K562 (cell line): ENCODE results near the gene EML6. TPM values are rescaled to one million over a fixed set of nuclear protein-coding genes. Genes with fewer than 3 reads are reported as not detected.

Source experiments
- CBFB ChIP-seq: sonication (generic); formaldehyde crosslinking; IDR thresholded peaks from 2 replicates; pipeline ENCODE4 v1.4.0; 2020; ENCODE audit warnings: mild to moderate bottlenecking, missing genetic modification reagents
- CC2D1A ChIP-seq: fragments of 450-650 bp; IDR thresholded peaks from 2 replicates; pipeline ENCODE4 v1.6.1; 2017; ENCODE audit warnings: mild to moderate bottlenecking
- CREB1 ChIP-seq, 2 experiments: sonication (generic) in 1 of 2; formaldehyde crosslinking in 1 of 2; IDR thresholded peaks; 2 replicates each; pipeline versions ENCODE4 v1.6.1 to v1.8.0; 2012 to 2022; ENCODE audit warnings: inconsistent platforms in 1 of 2, mild to moderate bottlenecking in 1 of 2, missing genetic modification reagents in 1 of 2, moderate library complexity in 1 of 2
- GABPA ChIP-seq: fragments of 200-800 bp; sonication (Bioruptor generic); conservative IDR thresholded peaks from 2 replicates; pipeline ENCODE4 v1.6.1; 2016; ENCODE audit warnings: low read depth, missing genetic modification characterization, missing compliant biosample characterization
- GTF2E2 ChIP-seq: fragments of 200-800 bp; sonication (Bioruptor generic); IDR thresholded peaks from 2 replicates; pipeline ENCODE4 v1.6.1; 2016; ENCODE audit warnings: missing genetic modification characterization, missing compliant biosample characterization
- MCM3 ChIP-seq: fragments of 450-650 bp; IDR thresholded peaks from 2 replicates; pipeline ENCODE4 v1.6.1; 2016
- NONO ChIP-seq, 2 experiments: fragments of 200-400 bp in 1 of 2; fragments of 450-650 bp in 1 of 2; formaldehyde crosslinking in 1 of 2; IDR thresholded peaks; 2 replicates each; pipeline ENCODE4 v1.6.1; 2017; ENCODE audit warnings: low read depth in 2 of 2, mild to moderate bottlenecking in 2 of 2, moderate library complexity in 2 of 2, low read length in 1 of 2
- NRF1 ChIP-seq, 2 experiments: fragments of 450-650 bp; IDR thresholded peaks in 1 of 2; conservative IDR thresholded peaks in 1 of 2; 2 replicates each; pipeline ENCODE4 v1.6.1; 2014; ENCODE audit warnings: mild to moderate bottlenecking in 2 of 2
- ZKSCAN3 ChIP-seq: fragments of 250-450 bp; sonication (Bioruptor Pico); IDR thresholded peaks from 2 replicates; pipeline ENCODE4 v1.4.0; 2020
- ZNF12 ChIP-seq: sonication (generic); formaldehyde crosslinking; IDR thresholded peaks from 2 replicates; pipeline ENCODE4 v1.4.0; 2020; ENCODE audit warnings: mild to moderate bottlenecking, missing genetic modification reagents
- ZNF589 ChIP-seq: fragments of 200-800 bp; sonication (Bioruptor generic); IDR thresholded peaks from 2 replicates; pipeline ENCODE4 v1.6.1; 2016; ENCODE audit warnings: low read depth, missing genetic modification characterization, missing compliant biosample characterization
- polyA plus RNA-seq, 8 experiments: library from polyadenylated mRNA; depleted of rRNA in 4 of 8; stranded (reverse) in 5 of 8; unstranded in 3 of 8; fragments of >200 nt; fragmentation: Nextera tagmentation in 2 of 8; fragmentation: Illumina TruSeq in 1 of 8; extraction: Ambion mirVana in 2 of 8; extraction: Trizol in 1 of 8; gene quantifications; 2 replicates each; pipeline versions ENCODE4 v1.2.1 to v1.2.3, GENCODE V29; 2011 to 2014; ENCODE audit warnings: inconsistent platforms in 1 of 8, missing spikeins in 1 of 8
- total RNA-seq, 7 experiments: library from RNA; depleted of rRNA in 6 of 7; stranded (reverse); fragments of >200 nt in 6 of 7; fragmentation: Illumina TruSeq in 2 of 7; extraction: Trizol in 2 of 7; gene quantifications; 2 replicates each; pipeline versions ENCODE4 v1.2.1 to v1.2.3, GENCODE V29; 2011 to 2021; ENCODE audit warnings: low replicate concordance in 1 of 7
- TF ChIP-seq, protein P1 (sequence below): fragments of 450-650 bp; formaldehyde crosslinking; IDR thresholded peaks from 2 replicates; pipeline ENCODE4 v1.4.0; 2020; ENCODE audit warnings: mild to moderate bottlenecking, moderate library complexity
- TF ChIP-seq, protein P2 (sequence below): sonication (generic); formaldehyde crosslinking; IDR thresholded peaks from 2 replicates; pipeline ENCODE4 v1.5.0; 2020; ENCODE audit warnings: missing genetic modification reagents
- TF ChIP-seq, protein P3 (sequence below): fragments of 250-450 bp; sonication (Bioruptor Pico); IDR thresholded peaks from 2 replicates; pipeline ENCODE4 v1.5.0; 2021; ENCODE audit warnings: mild to moderate bottlenecking, moderate library complexity
- TF ChIP-seq, protein P4 (sequence below): fragments of 250-450 bp; sonication (Bioruptor Pico); IDR thresholded peaks from 2 replicates; pipeline ENCODE4 v1.4.0; 2020

EML6 gene
- total and polyA plus RNA-seq, 9 of the 15 experiments (the other 6 are each of a cell fraction or from before 2014, with no cell fraction given), result 0.07 to 0.56 (median 0.25) TPM

DNA sequence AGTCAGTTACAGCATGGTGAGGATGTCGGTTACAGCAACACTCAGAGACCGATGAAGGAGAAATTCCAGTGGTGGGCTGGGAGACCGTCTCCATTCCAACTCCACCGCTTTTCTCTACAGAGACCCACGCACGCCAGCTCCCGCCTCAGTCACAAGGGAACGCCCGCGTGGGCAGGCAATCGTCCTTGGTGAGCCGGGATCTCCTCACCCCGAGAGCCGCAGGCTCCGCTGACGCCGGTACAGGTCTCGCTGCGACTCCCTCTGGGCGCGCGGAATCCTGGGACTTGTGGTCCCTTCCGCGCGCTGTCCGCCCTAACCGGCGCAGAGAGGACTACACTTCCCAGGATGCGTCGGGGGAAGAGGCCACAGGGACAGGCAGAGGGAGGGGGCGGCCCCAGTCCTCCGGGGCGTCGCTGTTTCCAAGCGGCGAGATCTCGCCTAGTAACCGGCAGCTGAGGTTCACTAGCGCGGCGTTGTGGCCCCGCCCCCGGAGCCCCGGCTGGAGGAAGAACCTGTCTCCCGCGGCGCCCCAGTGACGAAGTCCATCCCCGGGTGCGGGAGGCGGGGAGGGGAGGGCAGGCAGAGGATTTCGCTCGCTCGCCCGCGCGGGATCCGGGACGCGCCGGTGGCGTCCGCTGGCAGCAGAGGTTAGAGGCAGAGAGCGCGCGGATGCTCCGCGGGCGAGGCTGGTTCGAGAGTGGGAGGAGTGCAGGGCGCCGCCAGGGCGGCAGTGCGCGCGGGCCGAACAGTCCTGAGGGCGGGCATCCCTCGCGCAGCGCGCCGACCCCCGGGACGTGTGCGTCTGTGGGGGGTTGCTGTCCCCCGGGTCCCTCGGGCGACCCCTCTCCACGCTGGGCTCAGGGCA, at the start of gene EML6 (continued):
- TF ChIP-seq, protein P1, sequence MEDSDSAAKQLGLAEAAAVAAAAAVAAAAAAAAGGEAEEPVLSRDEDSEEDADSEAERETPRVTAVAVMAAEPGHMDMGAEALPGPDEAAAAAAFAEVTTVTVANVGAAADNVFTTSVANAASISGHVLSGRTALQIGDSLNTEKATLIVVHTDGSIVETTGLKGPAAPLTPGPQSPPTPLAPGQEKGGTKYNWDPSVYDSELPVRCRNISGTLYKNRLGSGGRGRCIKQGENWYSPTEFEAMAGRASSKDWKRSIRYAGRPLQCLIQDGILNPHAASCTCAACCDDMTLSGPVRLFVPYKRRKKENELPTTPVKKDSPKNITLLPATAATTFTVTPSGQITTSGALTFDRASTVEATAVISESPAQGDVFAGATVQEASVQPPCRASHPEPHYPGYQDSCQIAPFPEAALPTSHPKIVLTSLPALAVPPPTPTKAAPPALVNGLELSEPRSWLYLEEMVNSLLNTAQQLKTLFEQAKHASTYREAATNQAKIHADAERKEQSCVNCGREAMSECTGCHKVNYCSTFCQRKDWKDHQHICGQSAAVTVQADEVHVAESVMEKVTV (CRISPR knock-in tag), result no peak
- TF ChIP-seq NONO (IDR thresholded peaks at IDR 0.05; ENCODE audit: low read depth in 2 of 2, low read length in 1 of 2) (no peak), CC2D1A (no peak), ZNF589 (no peak), ZKSCAN3 (CRISPR knock-in tag) (no peak), GTF2E2 (tag) (no peak), CBFB (CRISPR knock-in tag) (no peak), NRF1 (conservative IDR thresholded peaks at IDR 0.05 in 1 of 2, IDR thresholded peaks at IDR 0.05 in 1 of 2) (peak; percentile 86 to 88), MCM3 (no peak), CREB1 (IDR thresholded peaks at IDR 0.05) (peak; percentile 85), CREB1 (CRISPR knock-in tag; IDR thresholded peaks at IDR 0.05) (peak; percentile 85), ZNF12 (no peak), GABPA (tag) (peak; percentile 66)
- TF ChIP-seq, protein P2, sequence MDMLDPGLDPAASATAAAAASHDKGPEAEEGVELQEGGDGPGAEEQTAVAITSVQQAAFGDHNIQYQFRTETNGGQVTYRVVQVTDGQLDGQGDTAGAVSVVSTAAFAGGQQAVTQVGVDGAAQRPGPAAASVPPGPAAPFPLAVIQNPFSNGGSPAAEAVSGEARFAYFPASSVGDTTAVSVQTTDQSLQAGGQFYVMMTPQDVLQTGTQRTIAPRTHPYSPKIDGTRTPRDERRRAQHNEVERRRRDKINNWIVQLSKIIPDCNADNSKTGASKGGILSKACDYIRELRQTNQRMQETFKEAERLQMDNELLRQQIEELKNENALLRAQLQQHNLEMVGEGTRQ (CRISPR knock-in tag), result no peak
- TF ChIP-seq, protein P3, sequence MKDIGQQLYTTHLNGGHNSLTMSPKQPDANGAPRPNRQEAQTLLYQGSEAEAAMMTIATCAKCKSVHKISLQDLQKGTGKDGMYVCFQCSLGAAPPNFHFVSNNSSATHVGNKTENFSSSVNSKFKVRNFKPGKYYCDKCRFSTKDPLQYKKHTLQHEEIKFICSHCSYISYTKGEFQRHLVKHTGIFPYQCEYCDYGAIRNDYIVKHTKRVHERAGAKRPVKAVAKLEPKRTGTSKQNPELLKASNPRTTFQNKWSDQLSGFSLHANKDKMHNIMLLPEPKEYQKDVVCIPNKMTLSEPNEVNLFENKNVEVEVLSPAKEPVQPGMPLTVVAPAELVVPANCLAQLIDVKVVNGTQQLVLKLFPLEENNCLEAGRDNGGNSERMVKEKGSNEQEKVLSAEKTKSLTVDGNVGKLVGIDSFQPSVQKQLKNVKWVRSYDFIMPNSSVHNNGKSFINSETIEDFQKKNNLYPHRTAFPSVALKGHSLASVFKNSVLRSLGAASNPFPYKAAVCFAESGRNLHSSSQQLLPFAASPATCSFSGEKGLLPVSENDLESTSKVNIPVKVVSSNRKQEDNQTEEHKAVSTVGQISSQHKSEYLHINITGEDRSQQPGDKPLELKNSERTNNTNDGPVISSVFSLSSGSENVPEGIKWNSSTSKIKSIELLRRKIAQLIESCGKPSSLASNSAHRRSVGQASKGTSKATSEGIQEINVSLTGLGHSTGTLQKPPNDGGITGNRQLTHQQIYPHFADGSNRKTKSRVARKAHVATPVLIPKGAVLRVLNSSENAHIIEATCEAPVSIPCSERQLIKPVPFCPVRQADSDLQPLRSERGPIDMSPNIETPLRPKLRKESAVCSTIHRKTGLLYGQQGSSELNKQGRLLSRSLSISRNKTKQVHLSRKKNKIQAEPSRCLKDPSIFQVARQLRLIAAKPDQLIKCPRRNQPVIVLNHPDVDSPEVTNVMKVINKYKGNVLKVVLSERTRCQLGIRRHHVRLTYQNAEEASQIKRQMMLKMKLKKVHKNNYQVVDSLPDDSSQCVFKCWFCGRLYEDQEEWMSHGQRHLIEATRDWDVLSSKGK (CRISPR knock-in tag), result no peak
- TF ChIP-seq, protein P4, sequence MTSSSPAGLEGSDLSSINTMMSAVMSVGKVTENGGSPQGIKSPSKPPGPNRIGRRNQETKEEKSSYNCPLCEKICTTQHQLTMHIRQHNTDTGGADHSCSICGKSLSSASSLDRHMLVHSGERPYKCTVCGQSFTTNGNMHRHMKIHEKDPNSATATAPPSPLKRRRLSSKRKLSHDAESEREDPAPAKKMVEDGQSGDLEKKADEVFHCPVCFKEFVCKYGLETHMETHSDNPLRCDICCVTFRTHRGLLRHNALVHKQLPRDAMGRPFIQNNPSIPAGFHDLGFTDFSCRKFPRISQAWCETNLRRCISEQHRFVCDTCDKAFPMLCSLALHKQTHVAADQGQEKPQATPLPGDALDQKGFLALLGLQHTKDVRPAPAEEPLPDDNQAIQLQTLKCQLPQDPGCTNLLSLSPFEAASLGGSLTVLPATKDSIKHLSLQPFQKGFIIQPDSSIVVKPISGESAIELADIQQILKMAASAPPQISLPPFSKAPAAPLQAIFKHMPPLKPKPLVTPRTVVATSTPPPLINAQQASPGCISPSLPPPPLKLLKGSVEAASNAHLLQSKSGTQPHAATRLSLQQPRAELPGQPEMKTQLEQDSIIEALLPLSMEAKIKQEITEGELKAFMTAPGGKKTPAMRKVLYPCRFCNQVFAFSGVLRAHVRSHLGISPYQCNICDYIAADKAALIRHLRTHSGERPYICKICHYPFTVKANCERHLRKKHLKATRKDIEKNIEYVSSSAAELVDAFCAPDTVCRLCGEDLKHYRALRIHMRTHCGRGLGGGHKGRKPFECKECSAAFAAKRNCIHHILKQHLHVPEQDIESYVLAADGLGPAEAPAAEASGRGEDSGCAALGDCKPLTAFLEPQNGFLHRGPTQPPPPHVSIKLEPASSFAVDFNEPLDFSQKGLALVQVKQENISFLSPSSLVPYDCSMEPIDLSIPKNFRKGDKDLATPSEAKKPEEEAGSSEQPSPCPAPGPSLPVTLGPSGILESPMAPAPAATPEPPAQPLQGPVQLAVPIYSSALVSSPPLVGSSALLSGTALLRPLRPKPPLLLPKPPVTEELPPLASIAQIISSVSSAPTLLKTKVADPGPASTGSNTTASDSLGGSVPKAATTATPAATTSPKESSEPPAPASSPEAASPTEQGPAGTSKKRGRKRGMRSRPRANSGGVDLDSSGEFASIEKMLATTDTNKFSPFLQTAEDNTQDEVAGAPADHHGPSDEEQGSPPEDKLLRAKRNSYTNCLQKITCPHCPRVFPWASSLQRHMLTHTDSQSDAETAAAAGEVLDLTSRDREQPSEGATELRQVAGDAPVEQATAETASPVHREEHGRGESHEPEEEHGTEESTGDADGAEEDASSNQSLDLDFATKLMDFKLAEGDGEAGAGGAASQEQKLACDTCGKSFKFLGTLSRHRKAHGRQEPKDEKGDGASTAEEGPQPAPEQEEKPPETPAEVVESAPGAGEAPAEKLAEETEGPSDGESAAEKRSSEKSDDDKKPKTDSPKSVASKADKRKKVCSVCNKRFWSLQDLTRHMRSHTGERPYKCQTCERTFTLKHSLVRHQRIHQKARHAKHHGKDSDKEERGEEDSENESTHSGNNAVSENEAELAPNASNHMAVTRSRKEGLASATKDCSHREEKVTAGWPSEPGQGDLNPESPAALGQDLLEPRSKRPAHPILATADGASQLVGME (CRISPR knock-in tag), result peak; percentile 90; the same call in 1 of the 2 replicates
